Measurements from ENCODE around the gene CACNA2D2.

Gene CACNA2D2

GRCh38 chr3:50445919-50446318 lies 57.5 kb downstream of the CACNA2D2 start:
- CTCF ChIA-PET, result no interaction called here
- POLR2A ChIA-PET, result interaction anchor here (1.8 kb wide), 1 partner anchor 109 kb away, joined by 4 read pairs; no protein-coding TSS in a partner anchor
- DNase-seq (ENCODE audit: extremely low spot score), result no peak
- no peak for TF ChIP-seq L3MBTL2 (conservative IDR thresholded peaks at IDR 0.05)
- TF ChIP-seq, protein P1, sequence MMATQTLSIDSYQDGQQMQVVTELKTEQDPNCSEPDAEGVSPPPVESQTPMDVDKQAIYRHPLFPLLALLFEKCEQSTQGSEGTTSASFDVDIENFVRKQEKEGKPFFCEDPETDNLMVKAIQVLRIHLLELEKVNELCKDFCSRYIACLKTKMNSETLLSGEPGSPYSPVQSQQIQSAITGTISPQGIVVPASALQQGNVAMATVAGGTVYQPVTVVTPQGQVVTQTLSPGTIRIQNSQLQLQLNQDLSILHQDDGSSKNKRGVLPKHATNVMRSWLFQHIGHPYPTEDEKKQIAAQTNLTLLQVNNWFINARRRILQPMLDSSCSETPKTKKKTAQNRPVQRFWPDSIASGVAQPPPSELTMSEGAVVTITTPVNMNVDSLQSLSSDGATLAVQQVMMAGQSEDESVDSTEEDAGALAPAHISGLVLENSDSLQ (IDR thresholded peaks at IDR 0.05), result no peak
- no peak for TF ChIP-seq BHLHE40 (IDR thresholded peaks at IDR 0.05; ENCODE audit: borderline replicate concordance)
- no peak for TF ChIP-seq CTBP1 (IDR thresholded peaks at IDR 0.05; ENCODE audit: borderline replicate concordance)
- no peak for TF ChIP-seq FOXK2 (IDR thresholded peaks at IDR 0.05)
- no peak for TF ChIP-seq TARDBP (IDR thresholded peaks at IDR 0.05)
- TF ChIP-seq LEF1 (IDR thresholded peaks at IDR 0.05; ENCODE audit: borderline replicate concordance), result no peak
- TF ChIP-seq ZNF384 (IDR thresholded peaks at IDR 0.05), result no peak
- no peak for TF ChIP-seq HDGF (IDR thresholded peaks at IDR 0.05; ENCODE audit: borderline replicate concordance)
- no peak for TF ChIP-seq FOXA1 (IDR thresholded peaks at IDR 0.05)
- TF ChIP-seq FOXM1 (IDR thresholded peaks at IDR 0.05; ENCODE audit: borderline replicate concordance), result no peak
- TF ChIP-seq ELF4 (IDR thresholded peaks at IDR 0.05), result no peak
- no peak for TF ChIP-seq SP1 (IDR thresholded peaks at IDR 0.05)
- TF ChIP-seq NFRKB (IDR thresholded peaks at IDR 0.05), result no peak
- no peak for TF ChIP-seq SUZ12 (IDR thresholded peaks at IDR 0.05)
- TF ChIP-seq ARNT (IDR thresholded peaks at IDR 0.05), result no peak

DNA sequence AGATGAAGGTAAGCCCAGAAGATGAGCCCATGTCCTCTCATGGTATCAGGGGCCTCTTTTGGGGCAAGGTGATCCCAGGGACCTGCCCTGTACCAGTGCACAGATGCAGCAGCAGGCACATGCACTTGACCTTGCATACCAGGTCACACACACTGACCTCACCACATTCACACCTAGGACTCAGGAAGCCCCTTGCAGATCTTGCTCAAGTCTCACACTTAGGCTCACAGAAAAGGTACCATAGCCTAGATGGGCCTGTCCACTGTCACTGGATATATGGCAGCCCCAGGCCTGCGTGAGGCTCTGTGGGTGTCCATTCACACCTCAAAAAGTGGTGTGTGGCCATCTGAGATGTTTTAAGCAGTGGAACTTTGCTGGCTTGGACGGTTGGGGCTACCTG lies 58.7 kb downstream of the CACNA2D2 start:
- TF ChIP-seq SUZ12 (IDR thresholded peaks at IDR 0.05), result no peak
- no peak for DNase-seq (ENCODE audit: extremely low spot score)
- POLR2A ChIA-PET, result no interaction called here
- CTCF ChIA-PET, result no interaction called here

- DNase-seq (ENCODE audit: extremely low spot score), result no peak
- TF ChIP-seq SUZ12 (IDR thresholded peaks at IDR 0.05), result no peak
- no peak for TF ChIP-seq TARDBP (IDR thresholded peaks at IDR 0.05)
- TF ChIP-seq LEF1 (IDR thresholded peaks at IDR 0.05; ENCODE audit: borderline replicate concordance), result no peak
- TF ChIP-seq, protein P1 (IDR thresholded peaks at IDR 0.05), result no peak
- no peak for TF ChIP-seq BHLHE40 (IDR thresholded peaks at IDR 0.05; ENCODE audit: borderline replicate concordance)
- TF ChIP-seq SP1 (IDR thresholded peaks at IDR 0.05), result no peak
- TF ChIP-seq FOXA1 (IDR thresholded peaks at IDR 0.05), result no peak
- no peak for TF ChIP-seq CTBP1 (IDR thresholded peaks at IDR 0.05; ENCODE audit: borderline replicate concordance)
- no peak for TF ChIP-seq ARNT (IDR thresholded peaks at IDR 0.05)
- TF ChIP-seq L3MBTL2 (conservative IDR thresholded peaks at IDR 0.05), result no peak
- no peak for TF ChIP-seq ZNF384 (IDR thresholded peaks at IDR 0.05)
- no peak for TF ChIP-seq ELF4 (IDR thresholded peaks at IDR 0.05)
- no peak for TF ChIP-seq FOXM1 (IDR thresholded peaks at IDR 0.05; ENCODE audit: borderline replicate concordance)
- TF ChIP-seq HDGF (IDR thresholded peaks at IDR 0.05; ENCODE audit: borderline replicate concordance), result no peak
- TF ChIP-seq NFRKB (IDR thresholded peaks at IDR 0.05), result no peak
- TF ChIP-seq FOXK2 (IDR thresholded peaks at IDR 0.05), result no peak
- POLR2A ChIA-PET, result no interaction called here
- CTCF ChIA-PET, result no interaction called here
These were observed 59.2 kb downstream of the CACNA2D2 start for GRCh38 chr3:50444213-50444612.

DNA sequence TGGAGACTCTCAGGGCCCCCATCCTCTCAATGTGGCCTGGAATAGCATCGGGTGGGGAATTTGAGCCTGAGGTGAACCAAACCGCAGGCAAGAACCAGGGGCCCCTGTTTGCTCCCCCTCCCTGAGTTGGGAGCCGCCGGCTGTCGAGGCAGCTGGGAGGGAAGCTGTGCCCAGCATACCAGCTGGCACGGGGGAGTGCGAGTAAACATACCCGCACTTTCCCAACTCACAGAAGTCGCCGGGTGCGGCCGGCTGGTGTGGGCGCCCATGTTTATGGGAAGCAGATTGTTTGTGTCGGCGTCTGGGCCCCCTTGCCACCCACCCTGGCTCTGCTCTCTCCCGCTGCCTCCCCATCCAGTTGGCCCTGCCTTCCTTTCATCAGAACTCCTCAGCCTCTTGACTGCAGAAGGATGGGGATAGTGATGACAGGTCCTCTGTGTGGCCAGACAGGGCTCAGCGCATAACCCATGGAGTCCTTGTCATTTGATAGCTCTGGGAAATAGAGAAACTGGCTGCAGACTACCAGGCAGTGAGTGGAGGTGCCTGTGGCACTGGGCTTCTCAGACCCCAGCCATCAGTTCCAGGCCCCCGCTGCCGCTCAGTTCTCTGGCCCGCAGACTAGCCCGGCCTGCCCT lies 60.4 kb downstream of the CACNA2D2 start:
- ChIA-PET POLR2A (no interaction called here), CTCF (no interaction called here)
- no peak for DNase-seq (ENCODE audit: extremely low spot score)

DNA sequence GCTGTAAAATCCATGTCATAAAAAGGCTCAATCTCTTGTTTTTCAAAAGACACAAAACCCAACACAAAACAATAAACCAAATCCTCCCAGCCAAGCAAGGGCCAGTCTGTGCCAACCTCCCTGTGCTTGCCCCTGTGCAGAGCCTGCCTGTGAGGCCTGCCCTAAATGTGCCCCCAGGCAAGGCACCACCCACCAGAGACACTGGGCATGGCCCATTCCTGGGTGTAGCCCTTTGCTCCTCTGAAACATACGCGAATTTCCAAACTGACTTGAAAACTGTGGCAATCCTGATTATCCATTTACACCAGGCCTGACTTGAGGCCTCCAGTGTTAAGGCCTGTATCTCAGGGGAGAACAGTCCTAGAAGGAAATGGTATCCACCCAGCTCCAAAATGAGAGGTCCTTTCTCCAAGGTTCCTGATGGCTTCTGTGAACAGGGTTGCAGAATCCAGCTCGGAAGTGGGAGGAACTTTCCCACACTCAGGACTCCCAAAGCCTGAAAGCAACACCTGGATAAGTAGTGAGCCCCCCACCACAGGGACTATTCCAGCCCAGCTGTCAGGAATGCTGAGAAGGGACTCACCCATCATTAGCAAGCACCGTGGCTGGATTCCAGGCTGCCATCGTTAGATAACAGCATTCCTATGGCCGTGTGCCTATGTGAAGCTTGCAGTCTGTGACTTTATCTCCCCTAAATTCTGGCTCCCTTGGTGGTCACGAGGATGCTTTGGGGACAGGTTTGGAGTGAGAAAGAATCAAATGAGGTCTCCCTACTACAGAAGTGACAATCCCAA lies 61.8 kb downstream of the CACNA2D2 start:
- no peak for DNase-seq (ENCODE audit: extremely low spot score)
- no peak for TF ChIP-seq FOXA1 (IDR thresholded peaks at IDR 0.05)
- TF ChIP-seq SUZ12 (IDR thresholded peaks at IDR 0.05), result no peak
- TF ChIP-seq ZNF384 (IDR thresholded peaks at IDR 0.05), result no peak
- TF ChIP-seq, protein P1 (IDR thresholded peaks at IDR 0.05), result no peak
- TF ChIP-seq ARNT (IDR thresholded peaks at IDR 0.05), result no peak
- TF ChIP-seq SP1 (IDR thresholded peaks at IDR 0.05), result no peak
- no peak for TF ChIP-seq BHLHE40 (IDR thresholded peaks at IDR 0.05; ENCODE audit: borderline replicate concordance)
- TF ChIP-seq TARDBP (IDR thresholded peaks at IDR 0.05), result no peak
- CTCF ChIA-PET, result no interaction called here
- POLR2A ChIA-PET, result no interaction called here

More for the DNA sequence above, 60.4 kb downstream of the CACNA2D2 start:
- TF ChIP-seq, protein P1 (IDR thresholded peaks at IDR 0.05), result no peak
- TF ChIP-seq FOXA1 (IDR thresholded peaks at IDR 0.05), result no peak
- TF ChIP-seq ELF4 (IDR thresholded peaks at IDR 0.05), result no peak
- no peak for TF ChIP-seq BHLHE40 (IDR thresholded peaks at IDR 0.05; ENCODE audit: borderline replicate concordance)
- no peak for TF ChIP-seq SUZ12 (IDR thresholded peaks at IDR 0.05)
- no peak for TF ChIP-seq FOXK2 (IDR thresholded peaks at IDR 0.05)
- no peak for TF ChIP-seq ARNT (IDR thresholded peaks at IDR 0.05)
- no peak for TF ChIP-seq NFRKB (IDR thresholded peaks at IDR 0.05)
- no peak for TF ChIP-seq LEF1 (IDR thresholded peaks at IDR 0.05; ENCODE audit: borderline replicate concordance)
- no peak for TF ChIP-seq TARDBP (IDR thresholded peaks at IDR 0.05)
- no peak for TF ChIP-seq L3MBTL2 (conservative IDR thresholded peaks at IDR 0.05)
- TF ChIP-seq HDGF (IDR thresholded peaks at IDR 0.05; ENCODE audit: borderline replicate concordance), result no peak
- no peak for TF ChIP-seq ZNF384 (IDR thresholded peaks at IDR 0.05)
- TF ChIP-seq SP1 (IDR thresholded peaks at IDR 0.05), result no peak

All from HEK293T (cell line).